Gastroesophageal sphincter (tissue), 3 donors: ENCODE data around the gene ZNF627.

ENCODE experiments used
- CTCF ChIP-seq, 4 experiments: fragments of 200-600 bp in 2 of 4; fragments of 450-650 bp in 2 of 4; sonication (generic) in 1 of 4; IDR thresholded peaks; one replicate each; pipeline ENCODE4 v1.5.1; 2017 to 2019; ENCODE audit warnings: antibody characterized with exemption in 4 of 4, mild to moderate bottlenecking in 2 of 4, moderate library complexity in 2 of 4
- POLR2A ChIP-seq, 2 donors: fragments of 450-650 bp; IDR thresholded peaks; one replicate each; pipeline ENCODE4 v1.6.1; 2017; ENCODE audit warnings: antibody characterized with exemption in 2 of 2, mild to moderate bottlenecking in 2 of 2, moderate library complexity in 1 of 2

- peak; percentile 61 to 70 for TF ChIP-seq POLR2A (IDR thresholded peaks at IDR 0.05)
- TF ChIP-seq CTCF (IDR thresholded peaks at IDR 0.05) = peak in 2 of 4 experiments; percentile 15 to 41
Measured at GRCh38 chr19:11558881-11559828, 38.1 kb upstream of the ZNF627 start, which contains the start of gene ELOF1.
